Measurements from ENCODE around the gene TEC. TPM values are rescaled to one million over a fixed set of nuclear protein-coding genes. Genes with fewer than 3 reads are reported as not detected.

The TEC gene
- total and polyA plus RNA-seq, 7 donors = 0.80 to 2.0 (median 0.92) TPM

DNA sequence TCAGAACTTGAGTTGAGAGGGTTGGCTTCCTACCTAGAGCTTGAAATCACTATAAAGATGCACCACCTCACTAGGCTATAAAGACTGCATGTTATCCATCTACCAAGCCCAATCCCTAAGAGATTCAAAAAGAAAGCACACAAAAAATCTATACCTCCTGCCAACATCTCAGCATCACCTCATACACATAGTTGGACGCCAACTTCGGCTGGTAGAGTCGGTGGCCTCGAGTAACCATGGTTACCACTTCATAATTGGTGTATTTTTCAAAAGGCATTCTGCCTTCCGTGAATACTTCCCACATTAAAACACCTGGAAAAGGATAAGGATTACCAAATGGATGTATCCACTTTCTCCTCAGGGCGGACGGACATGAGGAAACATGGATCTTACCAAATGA, 131.1 kb downstream of the TEC start:
- 91 to 94% (median 92%) methylated on average over 7 of the region's 7 CpGs for WGBS, 3 donors
- DNase-seq = no peak
- Histone ChIP-seq H3K27ac (no peak overlapping the region), H3K27me3 (ENCODE audit: insufficient read depth in 3 of 3, low read length in 2 of 3) (no peaks in the 10 kb centered on the region), H3K9me3 (no peaks in the 10 kb centered on the region), H3K4me1 (no peaks in the 10 kb centered on the region), H3K4me3 (no peak overlapping the region), H3K36me3 (ENCODE audit: insufficient read depth in 1 of 2, low read depth in 1 of 2) (peaks cover 0 to 32% of the 10 kb centered on the region in 2 donors)
- no peak for TF ChIP-seq CTCF (IDR thresholded peaks at IDR 0.05)
- intact Hi-C loops (cut with DNase I) = no loop called here
- ATAC-seq = no peak

- ATAC-seq (no peak), DNase-seq (no peak)
- H3K27me3 ChIP-seq (ENCODE audit: insufficient read depth in 3 of 3, low read length in 2 of 3) = no peaks in the 10 kb centered on the region
- no peak overlapping the region for H3K27ac ChIP-seq
- no peaks in the 10 kb centered on the region for H3K4me1 ChIP-seq
- TF ChIP-seq CTCF (IDR thresholded peaks at IDR 0.05) = no peak
- intact Hi-C loops (cut with DNase I) = no loop called here
- no peaks in the 10 kb centered on the region for H3K9me3 ChIP-seq
- H3K36me3 ChIP-seq (ENCODE audit: insufficient read depth in 1 of 2, low read depth in 1 of 2) = peaks cover 0 to 32% of the 10 kb centered on the region in 2 donors
- no peak overlapping the region for H3K4me3 ChIP-seq
Observed at GRCh38 chr4:48137846-48138245, 131.8 kb downstream of the TEC start.

- Histone ChIP-seq H3K27ac (no peak within 1 kb of the TSS), H3K27me3 (ENCODE audit: insufficient read depth in 3 of 3, low read length in 2 of 3) (no peaks in the 10 kb centered on the region), H3K9me3 (no peaks in the 10 kb centered on the region), H3K4me1 (no peaks in the 10 kb centered on the region), H3K4me3 (no peak within 1 kb of the TSS), H3K36me3 (ENCODE audit: insufficient read depth in 1 of 2, low read depth in 1 of 2) (peaks cover 0 to 32% of the 10 kb centered on the region in 2 donors)
- intact Hi-C loops (cut with DNase I) = no loop called here
- ATAC-seq (no peak), DNase-seq (no peak)
- WGBS, 3 donors = 90 to 91% (median 91%) methylated on average over 5 of the region's 5 CpGs
- TF ChIP-seq CTCF (IDR thresholded peaks at IDR 0.05) = no peak
Observed at GRCh38 chr4:48134081-48134480, 135.6 kb downstream of the TEC start, which contains the start of gene TXK. TXK (minus strand) TSS chr4:48134250; CDS start chr4:48134170, 80 bp downstream.

DNA sequence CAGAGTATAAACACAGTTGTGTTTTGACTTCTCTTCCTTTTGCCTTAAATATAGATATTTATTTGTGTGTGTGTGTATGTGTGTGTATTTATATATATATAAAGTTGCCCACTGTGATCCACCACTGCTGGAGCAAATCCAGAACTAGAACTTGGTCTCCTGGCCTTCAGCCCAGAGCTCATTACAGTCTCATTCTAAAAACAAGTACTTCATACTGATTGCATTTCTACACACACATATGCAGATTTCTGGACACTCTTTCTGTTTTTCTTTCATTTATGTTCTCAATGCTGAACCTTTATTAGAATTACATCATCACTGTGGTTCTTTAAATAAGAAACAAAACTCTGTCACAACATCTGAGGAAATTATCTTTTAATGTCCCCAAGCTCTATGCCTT, 136.0 kb downstream of the TEC start:
- Histone ChIP-seq H3K27me3 (ENCODE audit: insufficient read depth in 3 of 3, low read length in 2 of 3) (no peaks in the 10 kb centered on the region), H3K36me3 (ENCODE audit: insufficient read depth in 1 of 2, low read depth in 1 of 2) (peaks cover 0 to 32% of the 10 kb centered on the region in 2 donors), H3K4me3 (no peak overlapping the region), H3K4me1 (no peaks in the 10 kb centered on the region), H3K27ac (no peak overlapping the region), H3K9me3 (no peaks in the 10 kb centered on the region)
- DNase-seq = no peak
- ATAC-seq = no peak
- intact Hi-C loops (cut with DNase I) = no loop called here
- no peak for TF ChIP-seq CTCF (IDR thresholded peaks at IDR 0.05)

DNA sequence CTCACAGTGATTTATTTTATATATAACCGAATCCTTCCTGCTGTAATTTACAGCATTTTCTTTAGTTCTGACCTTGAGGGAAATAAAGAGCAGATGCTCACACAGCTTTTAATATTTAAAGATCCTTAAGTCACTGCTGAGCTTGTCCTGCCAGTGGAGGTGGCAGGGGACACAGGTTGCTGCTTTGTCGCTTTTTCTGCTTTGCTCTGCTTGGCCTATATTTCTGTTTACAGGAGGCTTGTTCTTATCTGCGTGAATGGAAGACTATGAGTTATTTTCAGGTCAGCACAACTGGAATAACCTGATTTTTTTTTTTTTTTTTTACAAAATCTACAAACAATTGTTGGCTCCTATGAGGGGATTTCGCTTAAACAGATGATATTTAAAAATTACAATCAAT, 137.9 kb downstream of the TEC start:
- H3K4me1 ChIP-seq = peaks cover 11% of the 10 kb centered on the region
- ATAC-seq = no peak

More for the DNA sequence above, 137.9 kb downstream of the TEC start:
- Histone ChIP-seq H3K36me3 (ENCODE audit: insufficient read depth in 1 of 2, low read depth in 1 of 2) (peaks cover 0 to 18% of the 10 kb centered on the region in 2 donors), H3K27me3 (ENCODE audit: insufficient read depth in 3 of 3, low read length in 2 of 3) (no peaks in the 10 kb centered on the region), H3K9me3 (no peaks in the 10 kb centered on the region), H3K4me3 (no peak overlapping the region), H3K27ac (no peak overlapping the region)
- intact Hi-C loops (cut with DNase I) = no loop called here
- 69 to 87% (median 84%) methylated on average over 4 of the region's 4 CpGs for WGBS, 3 donors
- no peak for TF ChIP-seq CTCF (IDR thresholded peaks at IDR 0.05)
- no peak for DNase-seq

Measured in psoas muscle (tissue), 8 donors.